Loucy (cell line): ENCODE measurements around the gene PLXNA2.

Experiments
- H2AFZ ChIP-seq: fragments of 200-600 bp; sonication (generic); 2 replicates; pipeline ENCODE4 v1.6.0; 2016; ENCODE audit warnings: antibody characterized with exemption, mild to moderate bottlenecking, low read length, moderate library complexity
- H3F3A ChIP-seq: fragments of 200-600 bp; 2 replicates; pipeline ENCODE4 v1.6.0; 2016; ENCODE audit warnings: antibody characterized with exemption, low read depth, mild to moderate bottlenecking
- H3K27me3 ChIP-seq: fragments of 200-600 bp; sonication (generic); 2 replicates; pipeline ENCODE4 v1.6.1; 2014; ENCODE audit warnings: low read length, mild to moderate bottlenecking; ENCODE audit not compliant: insufficient read depth, poor library complexity, severe bottlenecking
- H3K36me3 ChIP-seq: fragments of 200-600 bp; sonication (generic); 2 replicates; pipeline ENCODE4 v1.6.1; 2016; ENCODE audit warnings: low read length; ENCODE audit not compliant: insufficient read depth
- H3K4me1 ChIP-seq: fragments of 200-600 bp; sonication (generic); 2 replicates; pipeline ENCODE4 v1.5.1; 2014; ENCODE audit warnings: low read length, mild to moderate bottlenecking; ENCODE audit not compliant: insufficient read depth, poor library complexity, severe bottlenecking
- H3K4me2 ChIP-seq: fragments of 200-600 bp; sonication (generic); 2 replicates; pipeline ENCODE4 v1.6.0; 2014; ENCODE audit warnings: antibody characterized with exemption, low read length, low read depth, mild to moderate bottlenecking; ENCODE audit not compliant: poor library complexity, severe bottlenecking
- H3K4me3 ChIP-seq: fragments of 200-600 bp; sonication (generic); 2 replicates; pipeline ENCODE4 v1.5.1; 2014; ENCODE audit warnings: low read length, mild to moderate bottlenecking, mixed read lengths; ENCODE audit not compliant: poor library complexity, severe bottlenecking
- H3K79me2 ChIP-seq: fragments of 200-600 bp; sonication (generic); 2 replicates; pipeline ENCODE4 v1.6.1; 2014; ENCODE audit warnings: low read length; ENCODE audit not compliant: insufficient read depth
- H3K9ac ChIP-seq: fragments of 200-600 bp; sonication (generic); 2 replicates; pipeline ENCODE4 v1.6.0; 2014; ENCODE audit warnings: mild to moderate bottlenecking, low read depth, low read length, moderate library complexity; ENCODE audit not compliant: poor library complexity, severe bottlenecking
- H3K9me2 ChIP-seq: fragments of 200-600 bp; sonication (generic); replicated peaks from 2 replicates; pipeline ENCODE4 v1.6.1; 2016; ENCODE audit warnings: low read depth, low read length, mixed read lengths
- H3K9me3 ChIP-seq: fragments of 200-600 bp; sonication (generic); 2 replicates; pipeline ENCODE4 v1.6.1; 2014; ENCODE audit warnings: mild to moderate bottlenecking, antibody characterized with exemption, low read length, low read depth; ENCODE audit not compliant: insufficient read depth
- H4K20me1 ChIP-seq: fragments of 200-600 bp; sonication (generic); 2 replicates; pipeline ENCODE4 v1.6.0; 2014; ENCODE audit warnings: antibody characterized with exemption, low read length, mild to moderate bottlenecking; ENCODE audit not compliant: insufficient read depth, poor library complexity, severe bottlenecking
- EZH2phosphoT487 ChIP-seq: fragments of 200-600 bp; IDR thresholded peaks from 2 replicates; pipeline ENCODE4 v1.6.1; 2018; ENCODE audit warnings: antibody characterized with exemption, mild to moderate bottlenecking, moderate library complexity, borderline replicate concordance
- TF ChIP-seq, protein P1 (sequence below): fragments of 200-600 bp; sonication (generic); conservative IDR thresholded peaks from 2 replicates; pipeline ENCODE4 v1.5.1; 2014; ENCODE audit warnings: mild to moderate bottlenecking, antibody characterized with exemption, low read length

PLXNA2 gene

DNA sequence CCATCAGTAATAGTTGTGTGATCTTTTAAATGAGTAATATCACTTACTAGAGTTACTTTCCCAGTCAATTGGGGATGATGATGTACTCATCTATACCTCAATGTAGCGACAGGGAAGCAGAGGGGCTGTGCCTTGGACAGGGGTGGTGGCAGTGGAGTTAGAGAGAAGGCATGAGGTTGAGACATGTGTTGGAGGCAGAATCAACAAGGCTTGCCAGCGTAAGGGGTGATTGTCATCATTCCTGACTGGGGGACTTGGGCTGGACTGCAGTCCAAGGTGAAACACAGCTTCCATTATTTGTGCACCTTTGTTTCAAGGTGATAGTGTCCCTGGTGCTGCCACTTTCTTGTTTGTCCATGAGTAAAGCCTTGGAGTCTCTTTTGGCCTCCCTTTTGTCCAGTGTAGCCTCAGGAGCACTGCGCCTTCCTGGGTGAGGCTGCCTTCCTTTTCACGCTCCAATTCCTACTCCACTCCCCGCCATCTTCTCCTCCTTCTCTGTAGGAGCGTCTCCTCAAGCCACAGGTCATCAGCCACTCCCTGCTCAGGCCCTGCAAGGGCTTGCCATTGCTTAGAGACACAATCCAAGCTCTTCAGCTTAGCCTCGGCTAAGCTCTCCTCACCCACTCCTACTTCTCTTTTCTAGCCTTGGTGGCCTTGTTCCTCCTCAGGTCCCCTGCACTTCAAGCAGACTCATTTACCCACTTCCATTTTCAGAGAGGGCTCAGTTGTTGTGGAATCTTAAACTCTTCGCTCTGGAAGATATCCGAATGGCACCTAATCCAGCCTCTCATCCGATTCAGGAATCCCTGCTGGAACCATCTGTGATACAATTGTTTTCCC lies 255.6 kb downstream of the PLXNA2 start:
- Histone ChIP-seq H3K4me1 (no peaks in the 10 kb centered on the region), H3K79me2 (no peaks in the 10 kb centered on the region), H3K4me3 (no peak overlapping the region), H3K9me2 (no peaks in the 10 kb centered on the region), H2AFZ (no peak overlapping the region), H3K9ac (no peak overlapping the region), H3K4me2 (no peak overlapping the region), H3F3A (no peaks in the 10 kb centered on the region), H4K20me1 (no peaks in the 10 kb centered on the region), H3K9me3 (no peaks in the 10 kb centered on the region), H3K36me3 (no peaks in the 10 kb centered on the region), H3K27me3 (peaks cover 23% of the 10 kb centered on the region)
- TF ChIP-seq, protein P1, sequence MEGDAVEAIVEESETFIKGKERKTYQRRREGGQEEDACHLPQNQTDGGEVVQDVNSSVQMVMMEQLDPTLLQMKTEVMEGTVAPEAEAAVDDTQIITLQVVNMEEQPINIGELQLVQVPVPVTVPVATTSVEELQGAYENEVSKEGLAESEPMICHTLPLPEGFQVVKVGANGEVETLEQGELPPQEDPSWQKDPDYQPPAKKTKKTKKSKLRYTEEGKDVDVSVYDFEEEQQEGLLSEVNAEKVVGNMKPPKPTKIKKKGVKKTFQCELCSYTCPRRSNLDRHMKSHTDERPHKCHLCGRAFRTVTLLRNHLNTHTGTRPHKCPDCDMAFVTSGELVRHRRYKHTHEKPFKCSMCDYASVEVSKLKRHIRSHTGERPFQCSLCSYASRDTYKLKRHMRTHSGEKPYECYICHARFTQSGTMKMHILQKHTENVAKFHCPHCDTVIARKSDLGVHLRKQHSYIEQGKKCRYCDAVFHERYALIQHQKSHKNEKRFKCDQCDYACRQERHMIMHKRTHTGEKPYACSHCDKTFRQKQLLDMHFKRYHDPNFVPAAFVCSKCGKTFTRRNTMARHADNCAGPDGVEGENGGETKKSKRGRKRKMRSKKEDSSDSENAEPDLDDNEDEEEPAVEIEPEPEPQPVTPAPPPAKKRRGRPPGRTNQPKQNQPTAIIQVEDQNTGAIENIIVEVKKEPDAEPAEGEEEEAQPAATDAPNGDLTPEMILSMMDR, result no peak
- no peak for TF ChIP-seq EZH2phosphoT487

DNA sequence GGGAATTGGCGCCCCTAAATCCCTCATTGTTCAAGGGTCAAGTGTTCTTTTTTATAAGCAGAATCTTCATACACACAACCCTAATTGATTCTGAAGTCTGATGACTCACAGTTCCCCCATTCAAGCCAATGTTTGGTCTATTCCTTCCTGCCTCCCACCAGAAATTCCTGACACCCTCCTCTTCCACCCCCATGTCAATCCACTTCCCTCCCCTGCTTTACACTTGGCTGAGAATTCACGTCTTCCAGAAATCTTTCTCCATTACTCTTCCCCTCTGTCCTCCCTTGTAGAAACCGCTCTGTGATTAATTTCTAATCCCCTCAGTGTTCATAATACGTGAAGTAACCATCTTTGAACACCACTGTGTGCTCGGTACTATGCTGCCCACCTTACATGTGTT lies 257.0 kb downstream of the PLXNA2 start:
- no peak for TF ChIP-seq EZH2phosphoT487
- TF ChIP-seq, protein P1, result no peak
- no peaks in the 10 kb centered on the region for H3K79me2 ChIP-seq

DNA sequence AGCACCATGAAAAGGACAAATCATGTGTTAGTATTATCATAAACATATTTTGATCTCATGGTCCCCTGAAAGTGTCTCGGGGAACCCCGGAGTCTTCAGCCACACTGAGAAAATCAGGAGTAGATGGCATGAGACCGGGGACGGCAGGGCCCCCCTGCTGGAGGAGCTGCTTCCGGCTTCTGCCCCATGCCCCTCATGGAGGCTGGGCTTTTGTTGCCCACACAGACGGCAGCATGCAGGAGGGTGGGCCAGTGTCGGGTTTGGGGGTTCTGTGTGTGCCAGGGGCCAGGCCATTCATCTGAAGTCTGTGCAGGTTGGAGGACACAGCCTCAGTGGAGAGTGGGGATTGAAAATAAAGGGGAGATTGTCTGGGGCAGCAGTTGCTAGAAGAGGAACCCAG lies 258.2 kb downstream of the PLXNA2 start:
- peaks cover 23% of the 10 kb centered on the region for H3K27me3 ChIP-seq
- H2AFZ ChIP-seq, result no peak overlapping the region
- no peak overlapping the region for H3K4me2 ChIP-seq
- H3K9ac ChIP-seq, result no peak overlapping the region
- no peaks in the 10 kb centered on the region for H3F3A ChIP-seq
- H3K9me3 ChIP-seq, result no peaks in the 10 kb centered on the region
- TF ChIP-seq, protein P1, result no peak
- TF ChIP-seq EZH2phosphoT487, result no peak
- H3K4me1 ChIP-seq, result no peaks in the 10 kb centered on the region
- no peaks in the 10 kb centered on the region for H3K36me3 ChIP-seq
- no peak overlapping the region for H3K4me3 ChIP-seq
- no peaks in the 10 kb centered on the region for H4K20me1 ChIP-seq
- no peaks in the 10 kb centered on the region for H3K79me2 ChIP-seq
- no peaks in the 10 kb centered on the region for H3K9me2 ChIP-seq

More for the DNA sequence above, 257.0 kb downstream of the PLXNA2 start:
- no peaks in the 10 kb centered on the region for H3K9me2 ChIP-seq
- H3K4me2 ChIP-seq, result no peak overlapping the region
- H3K9me3 ChIP-seq, result no peaks in the 10 kb centered on the region
- no peak overlapping the region for H2AFZ ChIP-seq
- H3K36me3 ChIP-seq, result no peaks in the 10 kb centered on the region
- H3K27me3 ChIP-seq, result peaks cover 23% of the 10 kb centered on the region
- no peaks in the 10 kb centered on the region for H3F3A ChIP-seq
- H4K20me1 ChIP-seq, result no peaks in the 10 kb centered on the region
- H3K9ac ChIP-seq, result no peak overlapping the region
- no peak overlapping the region for H3K4me3 ChIP-seq
- no peaks in the 10 kb centered on the region for H3K4me1 ChIP-seq
